Trophoblast cell (in vitro differentiated cells and primary cell): ENCODE data around the gene FAM3A.
A peak's percentile ranks its signal among the peaks of the same experiment; 100 is the strongest.
"Not testable (repeated sequence)": the region's sequence is repeated elsewhere in the genome, so short reads cannot be mapped to it uniquely, and the experiment has no call there.

Experiments
- DNase-seq, 2 donors: peaks; one replicate each; pipeline ENCODE4 v3.0.0-alpha.2; 2016
- H2AFZ ChIP-seq: 2 replicates; pipeline ENCODE4 v1.6.1; 2013; ENCODE audit warnings: low read length, moderate library complexity, mild to moderate bottlenecking; ENCODE audit not compliant: insufficient read depth, poor library complexity
- H2AK5ac ChIP-seq: 2 replicates; pipeline ENCODE4 v1.6.1; 2013; ENCODE audit warnings: mild to moderate bottlenecking, low read length
- H2BK120ac ChIP-seq: 2 replicates; pipeline ENCODE4 v1.6.1; 2013; ENCODE audit warnings: low read length, mild to moderate bottlenecking, moderate library complexity; ENCODE audit not compliant: insufficient read depth, poor library complexity
- H2BK12ac ChIP-seq: 2 replicates; pipeline ENCODE4 v1.6.1; 2013; ENCODE audit warnings: mild to moderate bottlenecking, low read length, moderate library complexity
- H2BK5ac ChIP-seq: 2 replicates; pipeline ENCODE4 v1.6.1; 2013; ENCODE audit warnings: low read length, low read depth, moderate library complexity, mild to moderate bottlenecking; ENCODE audit not compliant: poor library complexity
- H3K14ac ChIP-seq: 2 replicates; pipeline ENCODE4 v1.6.1; 2013; ENCODE audit warnings: mild to moderate bottlenecking, low read length
- H3K18ac ChIP-seq: 2 replicates; pipeline ENCODE4 v1.6.1; 2013; ENCODE audit warnings: mild to moderate bottlenecking, low read length
- H3K23ac ChIP-seq: 2 replicates; pipeline ENCODE4 v1.6.1; 2013; ENCODE audit warnings: low read length
- H3K27ac ChIP-seq: 2 replicates; pipeline ENCODE4 v1.5.1; 2013; ENCODE audit warnings: low read depth, mild to moderate bottlenecking, inconsistent platforms, low read length, moderate library complexity
- H3K27me3 ChIP-seq: 2 replicates; pipeline ENCODE4 v1.6.1; 2013; ENCODE audit warnings: inconsistent platforms, mild to moderate bottlenecking, low read length, moderate library complexity; ENCODE audit not compliant: insufficient read depth
- H3K36me3 ChIP-seq, 2 experiments: 1 replicate in 1 of 2; 2 replicates in 1 of 2; pipeline ENCODE4 v1.6.1; 2013; ENCODE audit warnings: low read length in 2 of 2, mild to moderate bottlenecking in 2 of 2, moderate library complexity in 1 of 2; ENCODE audit not compliant: insufficient read depth in 2 of 2, control insufficient read depth in 1 of 2
- H3K4ac ChIP-seq: 2 replicates; pipeline ENCODE4 v1.6.1; 2013; ENCODE audit warnings: low read depth, mild to moderate bottlenecking, low read length, moderate library complexity
- H3K4me1 ChIP-seq, 2 experiments: 1 replicate in 1 of 2; 2 replicates in 1 of 2; pipeline ENCODE4 v1.6.1; 2013; ENCODE audit warnings: low read length in 2 of 2, mild to moderate bottlenecking in 2 of 2, moderate library complexity in 1 of 2; ENCODE audit not compliant: insufficient read depth in 2 of 2, control insufficient read depth in 1 of 2
- H3K4me2 ChIP-seq: 2 replicates; pipeline ENCODE4 v1.6.1; 2013; ENCODE audit warnings: inconsistent platforms, mild to moderate bottlenecking, low read length, moderate library complexity
- H3K4me3 ChIP-seq: 2 replicates; pipeline ENCODE4 v1.5.1; 2013; ENCODE audit warnings: mild to moderate bottlenecking, low read depth, low read length, inconsistent platforms
- H3K79me1 ChIP-seq: one replicate; pipeline ENCODE4 v1.6.1; 2013; ENCODE audit warnings: low read length
- H3K79me2 ChIP-seq: 2 replicates; pipeline ENCODE4 v1.6.1; 2013; ENCODE audit warnings: low read length, mild to moderate bottlenecking; ENCODE audit not compliant: control insufficient read depth, insufficient read depth, poor library complexity
- H3K9ac ChIP-seq: 2 replicates; pipeline ENCODE4 v1.6.1; 2013; ENCODE audit warnings: mild to moderate bottlenecking, low read length
- H3K9me3 ChIP-seq: 2 replicates; pipeline ENCODE4 v1.6.1; 2013; ENCODE audit warnings: low read depth, mild to moderate bottlenecking, control low read depth, inconsistent platforms, low read length; ENCODE audit not compliant: insufficient read depth
- H4K12ac ChIP-seq: 2 replicates; pipeline ENCODE4 v1.6.1; 2013; ENCODE audit warnings: low read depth, mild to moderate bottlenecking, low read length, moderate library complexity
- H4K8ac ChIP-seq: 2 replicates; pipeline ENCODE4 v1.6.1; 2013; ENCODE audit warnings: low read depth, mild to moderate bottlenecking, low read length, moderate library complexity
- H4K91ac ChIP-seq: one replicate; pipeline ENCODE4 v1.6.1; 2013; ENCODE audit warnings: low read depth, mild to moderate bottlenecking, low read length, moderate library complexity
- WGBS: extraction: QIAGEN DNeasy Blood & Tissue Kit; methylation state at CpG from one replicate; pipeline ENCODE4 v1.1.7; 2013; ENCODE audit warnings: missing lambda C conversion rate; ENCODE audit not compliant: insufficient read length, insufficient coverage; ENCODE audit errors: extremely low coverage; 5-methylcytosine and 5-hydroxymethylcytosine counted together

The FAM3A gene

GRCh38 chrX:154558060-154558690, 42.1 kb upstream of the FAM3A start:
- not testable (repeated sequence) for H3K4me3 ChIP-seq, H3K27me3 ChIP-seq, H2AK5ac ChIP-seq, H3K9ac ChIP-seq, H3K79me1 ChIP-seq, H3K4me1 ChIP-seq, H3K14ac ChIP-seq, H3K4me2 ChIP-seq, H3K23ac ChIP-seq, H2AFZ ChIP-seq, H4K8ac ChIP-seq, H3K27ac ChIP-seq, H3K4ac ChIP-seq, H4K12ac ChIP-seq, H2BK120ac ChIP-seq, H4K91ac ChIP-seq, H3K18ac ChIP-seq, H2BK12ac ChIP-seq, DNase-seq, H2BK5ac ChIP-seq, H3K79me2 ChIP-seq, H3K9me3 ChIP-seq
- H3K36me3 ChIP-seq, result peaks cover 7 to 19% of the 10 kb centered on the region in 2 experiments
- no CpG with 5 or more reads among the region's 24 CpGs for WGBS

GRCh38 chrX:154552112-154552806, 36.2 kb upstream of the FAM3A start:
- H3K9ac ChIP-seq, H4K8ac ChIP-seq, H4K91ac ChIP-seq, H3K27me3 ChIP-seq, H3K14ac ChIP-seq, H3K4me1 ChIP-seq, H3K4me2 ChIP-seq, H2AK5ac ChIP-seq, H3K4ac ChIP-seq, H2BK120ac ChIP-seq, H3K79me1 ChIP-seq, H4K12ac ChIP-seq, H3K4me3 ChIP-seq, H2BK12ac ChIP-seq, H3K79me2 ChIP-seq, H3K23ac ChIP-seq, DNase-seq, H3K27ac ChIP-seq, H3K18ac ChIP-seq, H2BK5ac ChIP-seq, H3K9me3 ChIP-seq, H2AFZ ChIP-seq: not testable (repeated sequence)
- no CpG with 5 or more reads among the region's 18 CpGs for WGBS
- peaks cover 14 to 30% of the 10 kb centered on the region in 2 experiments for H3K36me3 ChIP-seq

GRCh38 chrX:154549766-154550165, 33.7 kb upstream of the FAM3A start:
- Histone ChIP-seq H2BK120ac (no peak overlapping the region), H3K23ac (no peak overlapping the region), H3K9ac (no peak overlapping the region), H3K27me3 (no peaks in the 10 kb centered on the region), H3K9me3 (peaks cover 2% of the 10 kb centered on the region), H3K79me1 (peaks cover 9% of the 10 kb centered on the region), H3K27ac (no peak overlapping the region), H4K91ac (no peak overlapping the region), H2BK5ac (no peak overlapping the region), H3K4me3 (no peak overlapping the region), H2AFZ (no peak overlapping the region), H3K14ac (no peak overlapping the region), H3K4ac (peak overlapping the region; percentile 35), H2AK5ac (no peak overlapping the region), H3K36me3 (peaks cover 16 to 28% of the 10 kb centered on the region in 2 experiments), H4K12ac (no peak overlapping the region), H3K4me1 (peaks cover 4 to 8% of the 10 kb centered on the region in 2 experiments), H3K79me2 (peaks cover 8% of the 10 kb centered on the region), H2BK12ac (no peak overlapping the region), H4K8ac (no peak overlapping the region), H3K4me2 (no peak overlapping the region), H3K18ac (no peak overlapping the region)
- DNase-seq, result no peak
- no CpG with 5 or more reads among the region's 1 CpG for WGBS

- Histone ChIP-seq H3K4me3 (peak overlapping the region; percentile 87), H3K79me2 (peaks cover 8% of the 10 kb centered on the region), H3K36me3 (peaks cover 16 to 18% of the 10 kb centered on the region in 2 experiments), H3K79me1 (peaks cover 9% of the 10 kb centered on the region), H3K4me1 (peaks cover 4 to 8% of the 10 kb centered on the region in 2 experiments), H3K4ac (peak overlapping the region; percentile 21), H4K12ac (peak overlapping the region; percentile 40), H3K4me2 (peak overlapping the region; percentile 75), H2BK12ac (no peak overlapping the region), H3K27ac (peak overlapping the region; percentile 98), H3K18ac (no peak overlapping the region), H4K91ac (no peak overlapping the region), H3K9ac (peak overlapping the region; percentile 85), H2BK120ac (no peak overlapping the region), H2BK5ac (no peak overlapping the region), H3K23ac (no peak overlapping the region), H2AK5ac (no peak overlapping the region), H3K9me3 (no peaks in the 10 kb centered on the region), H3K14ac (no peak overlapping the region), H3K27me3 (no peaks in the 10 kb centered on the region), H4K8ac (peak overlapping the region; percentile 88), H2AFZ (no peak overlapping the region)
- DNase-seq, result peak in 1 of 2 donors; percentile 41
- no CpG with 5 or more reads among the region's 9 CpGs for WGBS
These were observed 31.9 kb upstream of the FAM3A start for GRCh38 chrX:154548028-154548316.
